HEK293T (cell line): ENCODE measurements around the gene ZDHHC8.
A peak's percentile ranks its signal among the peaks of the same experiment; 100 is the strongest.

Source experiments
- CTCF ChIA-PET: fragments of 350-600 bp; formaldehyde crosslinking; extraction: SDS; loops from one replicate; lab custom pipeline; 2021; ENCODE audit warnings: antibody characterized with exemption, inconsistent platforms; lab: Yijun Ruan, JAX
- POLR2A ChIA-PET: fragments of 350-600 bp; formaldehyde crosslinking; extraction: SDS; loops from one replicate; lab custom pipeline; 2020; ENCODE audit warnings: antibody characterized with exemption, inconsistent platforms; lab: Yijun Ruan, JAX
- DNase-seq: peaks from one replicate; pipeline ENCODE4 v3.0.0; 2012; ENCODE audit warnings: mixed read lengths; ENCODE audit errors: extremely low spot score
- ARNT ChIP-seq: fragments of 450-650 bp; IDR thresholded peaks from 2 replicates; pipeline ENCODE4 v1.6.1; 2017; ENCODE audit warnings: mild to moderate bottlenecking
- BHLHE40 ChIP-seq: fragments of 450-650 bp; IDR thresholded peaks from 2 replicates; pipeline ENCODE4 v1.6.1; 2016; ENCODE audit warnings: mild to moderate bottlenecking, moderate library complexity, borderline replicate concordance
- CTBP1 ChIP-seq: fragments of 450-650 bp; IDR thresholded peaks from 2 replicates; pipeline ENCODE4 v1.6.1; 2016; ENCODE audit warnings: borderline replicate concordance
- ELF4 ChIP-seq: fragments of 450-650 bp; IDR thresholded peaks from 2 replicates; pipeline ENCODE4 v1.6.1; 2017; ENCODE audit warnings: antibody characterized with exemption
- FOXA1 ChIP-seq: fragments of 450-650 bp; IDR thresholded peaks from 2 replicates; pipeline ENCODE4 v1.6.1; 2016; ENCODE audit warnings: mild to moderate bottlenecking
- FOXK2 ChIP-seq: fragments of 450-650 bp; IDR thresholded peaks from 2 replicates; pipeline ENCODE4 v1.6.1; 2016; ENCODE audit warnings: mild to moderate bottlenecking
- FOXM1 ChIP-seq: fragments of 450-650 bp; IDR thresholded peaks from 2 replicates; pipeline ENCODE4 v1.6.1; 2017; ENCODE audit warnings: mild to moderate bottlenecking, borderline replicate concordance
- HDGF ChIP-seq: fragments of 450-650 bp; IDR thresholded peaks from 2 replicates; pipeline ENCODE4 v1.6.1; 2017; ENCODE audit warnings: antibody characterized with exemption, borderline replicate concordance
- L3MBTL2 ChIP-seq: fragments of 450-650 bp; conservative IDR thresholded peaks from 2 replicates; pipeline ENCODE4 v1.6.1; 2016; ENCODE audit warnings: mild to moderate bottlenecking
- LEF1 ChIP-seq: fragments of 450-650 bp; IDR thresholded peaks from 2 replicates; pipeline ENCODE4 v1.6.1; 2017; ENCODE audit warnings: mild to moderate bottlenecking, borderline replicate concordance
- NFRKB ChIP-seq: fragments of 450-650 bp; IDR thresholded peaks from 2 replicates; pipeline ENCODE4 v1.6.1; 2016; ENCODE audit warnings: mild to moderate bottlenecking, moderate library complexity
- SP1 ChIP-seq: fragments of 450-650 bp; IDR thresholded peaks from 2 replicates; pipeline ENCODE4 v1.6.1; 2017
- SUZ12 ChIP-seq: fragments of 450-650 bp; IDR thresholded peaks from 2 replicates; pipeline ENCODE4 v1.6.1; 2016; ENCODE audit warnings: mild to moderate bottlenecking
- TARDBP ChIP-seq: fragments of 450-650 bp; IDR thresholded peaks from 2 replicates; pipeline ENCODE4 v1.6.1; 2016
- ZNF384 ChIP-seq: fragments of 450-650 bp; IDR thresholded peaks from 2 replicates; pipeline ENCODE4 v1.6.1; 2016
- TF ChIP-seq, protein P1 (sequence below): fragments of 450-650 bp; IDR thresholded peaks from 2 replicates; pipeline ENCODE4 v1.6.1; 2016

ZDHHC8 gene

DNA sequence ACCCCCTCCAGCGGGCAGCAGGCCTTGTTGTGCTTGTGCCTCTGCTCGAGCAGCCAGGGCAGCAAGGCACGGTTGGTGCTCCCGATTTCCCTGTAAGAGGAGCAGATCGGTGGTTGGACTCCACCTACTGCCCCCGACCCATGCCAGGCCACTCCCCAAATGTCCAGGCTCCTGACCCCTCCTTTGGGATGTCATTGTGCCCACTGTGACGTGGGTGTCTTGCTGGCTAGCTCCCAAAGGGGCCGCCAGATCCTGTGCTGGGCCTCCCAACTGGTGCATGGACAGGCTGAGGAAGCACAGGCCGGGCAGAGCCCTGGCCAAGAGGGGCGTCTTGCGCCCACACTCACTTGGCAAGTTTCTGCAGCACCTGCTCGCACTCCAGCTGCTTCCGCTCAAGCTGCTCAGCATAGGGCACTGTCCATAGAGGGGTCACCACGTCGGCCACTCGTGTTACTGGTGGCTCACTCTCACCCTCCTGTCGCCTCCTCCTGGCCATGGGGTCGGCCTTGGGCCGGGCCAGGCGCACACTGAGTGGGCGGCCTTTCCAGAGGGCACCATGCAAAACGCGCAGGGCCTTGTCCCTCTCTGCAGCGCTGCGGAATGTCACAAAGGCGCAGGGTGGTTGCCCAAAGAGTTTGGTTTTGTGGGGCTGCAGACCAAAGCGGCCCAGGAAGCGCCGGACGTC lies 15.8 kb upstream of the ZDHHC8 start, which contains the start of gene RANBP1:
Gene RANBP1, plus strand, starts transcription at position 414 of the 685 bp plus-strand sequence. Its CDS starts 81 bp downstream, at position 495.
- CTCF ChIA-PET: interaction anchor here (0.6 kb wide), 1 partner anchor 21 kb away, joined by 3 read pairs; no protein-coding TSS in a partner anchor
- POLR2A ChIA-PET: interaction anchor here (0.6 to 3.1 kb wide), 7 partner anchors 8 to 204 kb away, joined by 3 to 22 read pairs (median 6); partner anchors contain the start of genes DGCR6L and DGCR8
- no peak for DNase-seq
- no peak for TF ChIP-seq NFRKB
- no peak for TF ChIP-seq L3MBTL2
- no peak for TF ChIP-seq BHLHE40
- TF ChIP-seq, protein P1, sequence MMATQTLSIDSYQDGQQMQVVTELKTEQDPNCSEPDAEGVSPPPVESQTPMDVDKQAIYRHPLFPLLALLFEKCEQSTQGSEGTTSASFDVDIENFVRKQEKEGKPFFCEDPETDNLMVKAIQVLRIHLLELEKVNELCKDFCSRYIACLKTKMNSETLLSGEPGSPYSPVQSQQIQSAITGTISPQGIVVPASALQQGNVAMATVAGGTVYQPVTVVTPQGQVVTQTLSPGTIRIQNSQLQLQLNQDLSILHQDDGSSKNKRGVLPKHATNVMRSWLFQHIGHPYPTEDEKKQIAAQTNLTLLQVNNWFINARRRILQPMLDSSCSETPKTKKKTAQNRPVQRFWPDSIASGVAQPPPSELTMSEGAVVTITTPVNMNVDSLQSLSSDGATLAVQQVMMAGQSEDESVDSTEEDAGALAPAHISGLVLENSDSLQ: no peak
- no peak for TF ChIP-seq LEF1
- TF ChIP-seq TARDBP: no peak
- no peak for TF ChIP-seq FOXA1
- TF ChIP-seq HDGF: no peak

DNA sequence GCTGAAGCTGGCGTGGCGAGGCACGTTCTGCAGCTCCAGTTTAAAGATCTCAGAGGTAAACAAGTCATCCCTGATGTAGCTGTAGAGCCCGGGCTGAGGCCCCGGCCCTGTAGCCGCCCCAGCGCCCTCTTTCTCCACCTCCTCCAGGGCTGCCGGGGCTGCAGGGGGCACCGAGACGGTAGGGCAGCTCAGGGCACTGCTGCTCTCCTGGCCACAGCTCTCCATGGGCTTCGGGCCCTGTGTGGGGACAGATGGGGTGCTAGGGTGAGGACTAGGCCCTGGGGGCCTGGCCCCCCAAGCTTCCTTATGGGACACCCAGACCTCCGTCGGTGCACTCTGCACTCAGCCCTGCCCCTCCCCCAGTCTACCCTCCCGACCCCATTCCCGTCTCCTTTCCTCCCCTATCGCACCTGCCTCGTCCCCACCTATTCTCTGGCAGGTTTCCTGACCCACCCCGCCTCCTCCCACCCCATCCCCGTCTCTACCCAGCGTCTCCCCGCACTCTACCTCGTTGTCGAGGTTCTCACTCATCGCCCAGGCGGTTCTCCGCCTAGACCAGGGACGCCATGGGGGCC lies 15.1 kb upstream of the ZDHHC8 start:
- no peak for DNase-seq
- no peak for TF ChIP-seq ELF4
- no peak for TF ChIP-seq TARDBP
- no peak for TF ChIP-seq FOXA1
- TF ChIP-seq CTBP1: no peak
- TF ChIP-seq, protein P1: no peak
- no peak for TF ChIP-seq ZNF384
- no peak for TF ChIP-seq FOXM1
- TF ChIP-seq BHLHE40: no peak
- no peak for TF ChIP-seq SP1
- no peak for TF ChIP-seq LEF1
- TF ChIP-seq NFRKB: no peak
- no peak for TF ChIP-seq SUZ12
- no peak for TF ChIP-seq HDGF
- no peak for TF ChIP-seq ARNT
- no peak for TF ChIP-seq L3MBTL2
- no peak for TF ChIP-seq FOXK2
- ChIA-PET CTCF (no interaction called here), POLR2A (interaction anchor here (0.6 to 5.0 kb wide), 11 partner anchors 9 to 204 kb away, joined by 3 to 51 read pairs (median 6); partner anchors contain the start of genes DGCR6L, DGCR8 and ZDHHC8)

DNA sequence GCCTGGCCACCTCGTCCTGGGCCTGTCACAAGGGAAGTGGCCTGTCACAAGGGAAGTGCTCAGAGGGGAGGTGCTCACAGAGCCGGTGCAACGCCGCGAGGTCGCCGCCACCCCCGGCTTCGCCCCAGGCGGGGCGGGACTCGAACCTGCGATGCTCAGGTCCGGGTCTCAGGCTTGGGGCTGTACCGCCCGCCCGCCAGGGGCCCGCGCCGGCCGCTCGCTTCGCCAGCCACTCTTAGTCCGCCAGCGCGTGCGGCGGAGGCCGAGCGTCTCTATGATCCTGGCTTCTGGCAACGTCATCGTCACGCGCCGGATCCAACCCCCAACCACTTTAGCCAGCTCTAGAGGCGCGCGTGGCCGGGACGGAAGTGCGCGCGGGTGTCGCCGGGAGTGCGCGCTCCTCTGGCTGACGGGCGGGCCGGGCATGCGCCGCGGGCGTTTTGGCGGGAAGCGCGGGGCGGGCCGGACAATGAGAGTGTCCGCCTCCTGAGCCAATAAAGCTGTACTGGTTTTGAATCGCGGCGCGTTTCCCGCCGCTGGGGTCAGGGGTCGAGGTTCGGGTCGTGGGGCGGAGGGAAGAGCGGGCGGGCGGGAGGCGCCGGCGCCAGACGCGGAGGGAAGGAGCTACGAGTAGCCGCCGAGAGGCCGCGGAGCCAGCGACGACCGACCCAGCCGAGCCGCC lies 14.5 kb upstream of the ZDHHC8 start, which contains the start of gene TRMT2A:
Gene TRMT2A, minus strand, starts transcription at position 276 of the 682 bp plus-strand sequence. CDS start 320 bp downstream, outside the sequence.
- CTCF ChIA-PET: no interaction called here

DNA sequence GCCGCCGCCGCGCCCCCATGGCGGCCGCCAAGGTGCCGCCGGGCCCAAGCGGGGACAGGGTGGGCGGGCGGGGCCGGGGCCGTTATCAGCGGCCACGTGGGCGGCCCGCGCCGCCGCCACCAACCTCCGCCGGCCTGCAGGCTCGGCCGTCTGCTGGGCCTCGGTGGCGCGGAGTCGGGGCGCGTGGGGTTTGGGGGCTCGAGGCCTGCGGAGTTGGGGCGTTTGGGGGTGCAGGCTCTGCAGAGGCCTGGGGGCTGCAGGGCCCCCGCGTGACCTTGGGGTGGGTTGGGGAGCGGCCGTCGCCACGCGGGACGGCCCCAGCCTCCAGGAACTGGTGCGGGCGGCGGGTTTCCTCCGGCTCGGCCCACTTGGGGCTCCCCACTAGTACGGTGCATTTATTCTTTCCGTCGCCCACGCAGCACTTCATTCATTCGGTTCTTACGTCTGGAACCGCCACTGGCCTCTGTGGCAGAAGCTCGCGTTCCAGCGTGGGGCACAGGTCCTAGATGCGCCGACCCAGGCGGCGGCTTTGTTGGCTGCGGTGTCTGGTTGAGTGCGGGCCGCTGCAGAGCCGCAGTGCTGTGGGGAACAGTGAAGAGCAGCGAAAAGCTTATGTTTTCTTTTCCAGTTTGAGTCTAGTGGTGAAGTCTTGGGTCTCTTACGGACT lies 13.8 kb upstream of the ZDHHC8 start:
- ChIA-PET POLR2A (interaction anchor here (0.6 to 5.0 kb wide), 11 partner anchors 8 to 175 kb away, joined by 3 to 51 read pairs (median 6); partner anchors contain the start of genes DGCR8 and ZDHHC8), CTCF (no interaction called here)
- no peak for TF ChIP-seq BHLHE40
- TF ChIP-seq FOXK2: no peak
- TF ChIP-seq, protein P1: no peak
- no peak for TF ChIP-seq L3MBTL2
- TF ChIP-seq HDGF: no peak
- no peak for TF ChIP-seq CTBP1
- no peak for TF ChIP-seq NFRKB
- TF ChIP-seq SP1: no peak
- no peak for TF ChIP-seq ZNF384
- no peak for TF ChIP-seq LEF1
- no peak for TF ChIP-seq ARNT
- no peak for TF ChIP-seq SUZ12
- TF ChIP-seq FOXA1: no peak
- no peak for TF ChIP-seq TARDBP
- no peak for TF ChIP-seq ELF4
- TF ChIP-seq FOXM1: no peak
- no peak for DNase-seq

More for the DNA sequence above, 14.5 kb upstream of the ZDHHC8 start, which contains the start of gene TRMT2A:
- peak; percentile 99 for DNase-seq
- POLR2A ChIA-PET: interaction anchor here (0.6 to 5.0 kb wide), 11 partner anchors 9 to 174 kb away, joined by 3 to 51 read pairs (median 6); partner anchors contain the start of genes DGCR8 and ZDHHC8
- TF ChIP-seq SP1 (no peak), FOXK2 (no peak), LEF1 (no peak; the same call in 1 of the 2 replicates), NFRKB (no peak), BHLHE40 (no peak), TARDBP (no peak), ARNT (no peak), L3MBTL2 (peak; percentile 83), FOXA1 (no peak), CTBP1 (peak; percentile 47; the same call in 1 of the 2 replicates), ELF4 (peak; percentile 34; the same call in 1 of the 2 replicates), ZNF384 (no peak; the same call in 1 of the 2 replicates), FOXM1 (no peak), SUZ12 (no peak), HDGF (no peak)
- TF ChIP-seq, protein P1: peak; percentile 91
